NCI-H1930 (cell line): ENCODE data around the gene GGPS1.
"Not testable (repeated sequence)": the region's sequence is repeated elsewhere in the genome, so short reads cannot be mapped to it uniquely, and the experiment has no call there.

Experiments used
- DNase-seq, 2 experiments: peaks; one replicate each; lab custom pipeline; 2025; lab: John Stamatoyannopoulos, UW

Gene GGPS1

DNA sequence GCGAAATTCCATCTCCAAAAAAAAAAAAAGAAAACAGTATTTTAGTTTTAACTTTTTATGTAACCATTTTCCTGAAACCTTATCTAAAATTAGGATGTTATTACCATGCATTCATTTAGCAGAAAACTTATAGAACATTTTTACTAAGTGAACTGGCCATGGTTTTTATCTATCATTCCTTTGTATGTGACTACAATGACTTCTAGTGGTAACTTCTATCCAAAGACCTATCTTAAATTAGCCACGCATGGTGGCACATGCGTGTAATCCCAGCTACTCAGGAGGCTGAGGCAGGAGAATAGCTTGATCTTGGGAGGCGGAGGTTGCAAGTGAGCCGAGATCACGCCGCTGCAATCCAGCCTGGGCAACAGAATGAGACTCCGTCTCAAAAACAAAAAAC, 11.4 kb downstream of the GGPS1 start:
- no peak for DNase-seq

DNA sequence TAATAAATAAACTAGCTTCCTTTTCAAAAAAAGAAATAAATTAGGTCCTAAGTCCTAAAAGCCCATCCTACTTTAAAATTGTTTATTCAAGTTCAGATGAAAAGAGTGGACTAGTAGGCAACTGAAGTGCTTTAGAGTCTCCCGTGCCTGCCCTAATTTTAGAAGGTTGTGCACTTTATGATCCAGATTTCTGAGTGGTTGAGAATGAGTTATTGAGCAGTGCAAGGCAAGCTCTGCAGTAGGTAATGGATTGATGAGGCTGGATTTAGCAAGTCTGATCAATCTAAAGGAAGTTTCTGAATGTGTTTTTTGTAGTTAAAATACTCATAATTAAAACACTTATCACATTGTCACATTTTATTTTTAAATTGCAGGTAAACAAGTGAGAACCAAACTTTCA, 13.0 kb downstream of the GGPS1 start:
- DNase-seq: no peak

DNA sequence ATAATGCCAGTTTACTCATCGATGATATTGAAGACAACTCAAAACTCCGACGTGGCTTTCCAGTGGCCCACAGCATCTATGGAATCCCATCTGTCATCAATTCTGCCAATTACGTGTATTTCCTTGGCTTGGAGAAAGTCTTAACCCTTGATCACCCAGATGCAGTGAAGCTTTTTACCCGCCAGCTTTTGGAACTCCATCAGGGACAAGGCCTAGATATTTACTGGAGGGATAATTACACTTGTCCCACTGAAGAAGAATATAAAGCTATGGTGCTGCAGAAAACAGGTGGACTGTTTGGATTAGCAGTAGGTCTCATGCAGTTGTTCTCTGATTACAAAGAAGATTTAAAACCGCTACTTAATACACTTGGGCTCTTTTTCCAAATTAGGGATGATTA, 13.7 kb downstream of the GGPS1 start:
- DNase-seq: no peak

DNA sequence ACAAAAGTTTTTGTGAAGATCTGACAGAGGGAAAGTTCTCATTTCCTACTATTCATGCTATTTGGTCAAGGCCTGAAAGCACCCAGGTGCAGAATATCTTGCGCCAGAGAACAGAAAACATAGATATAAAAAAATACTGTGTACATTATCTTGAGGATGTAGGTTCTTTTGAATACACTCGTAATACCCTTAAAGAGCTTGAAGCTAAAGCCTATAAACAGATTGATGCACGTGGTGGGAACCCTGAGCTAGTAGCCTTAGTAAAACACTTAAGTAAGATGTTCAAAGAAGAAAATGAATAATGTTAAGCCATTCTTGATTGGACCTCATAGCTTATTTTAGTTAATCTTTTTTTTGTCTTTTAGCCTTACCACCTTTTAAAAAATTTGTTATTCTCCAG, 14.1 kb downstream of the GGPS1 start:
- DNase-seq: no peak

- no peak for DNase-seq
Observed at GRCh38 chr1:235343726-235344125, 15.4 kb downstream of the GGPS1 start.

DNA sequence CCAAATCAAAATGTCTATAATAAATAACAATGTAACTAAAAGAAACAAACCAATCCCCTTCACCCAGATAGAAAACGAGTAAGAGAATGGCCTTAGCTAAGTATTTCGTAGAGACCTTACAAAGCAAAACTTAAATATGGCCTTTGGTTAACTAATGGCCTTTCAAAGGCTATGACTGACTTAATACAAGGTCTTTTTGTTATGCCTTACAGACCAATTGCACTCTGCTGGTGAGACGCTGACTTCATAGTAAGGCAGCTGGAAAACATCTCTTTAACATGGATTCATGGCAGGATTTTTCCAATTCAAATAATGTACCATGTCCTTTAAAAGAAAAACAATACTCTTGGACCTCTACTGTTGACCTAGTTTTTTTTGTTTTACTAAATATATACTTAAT, 23.1 kb downstream of the GGPS1 start:
- DNase-seq: no peak

GRCh38 chr1:235351898-235352297, 23.5 kb downstream of the GGPS1 start:
- no peak for DNase-seq

- no peak for DNase-seq
Observed at GRCh38 chr1:235357485-235358373, 29.4 kb downstream of the GGPS1 start.

- no peak for DNase-seq
Observed at GRCh38 chr1:235358899-235359298, 30.5 kb downstream of the GGPS1 start.

- DNase-seq: not testable (repeated sequence)
Observed at GRCh38 chr1:235364189-235364588, 35.8 kb downstream of the GGPS1 start.

GRCh38 chr1:235366286-235366685, 37.9 kb downstream of the GGPS1 start:
- DNase-seq: no peak

DNA sequence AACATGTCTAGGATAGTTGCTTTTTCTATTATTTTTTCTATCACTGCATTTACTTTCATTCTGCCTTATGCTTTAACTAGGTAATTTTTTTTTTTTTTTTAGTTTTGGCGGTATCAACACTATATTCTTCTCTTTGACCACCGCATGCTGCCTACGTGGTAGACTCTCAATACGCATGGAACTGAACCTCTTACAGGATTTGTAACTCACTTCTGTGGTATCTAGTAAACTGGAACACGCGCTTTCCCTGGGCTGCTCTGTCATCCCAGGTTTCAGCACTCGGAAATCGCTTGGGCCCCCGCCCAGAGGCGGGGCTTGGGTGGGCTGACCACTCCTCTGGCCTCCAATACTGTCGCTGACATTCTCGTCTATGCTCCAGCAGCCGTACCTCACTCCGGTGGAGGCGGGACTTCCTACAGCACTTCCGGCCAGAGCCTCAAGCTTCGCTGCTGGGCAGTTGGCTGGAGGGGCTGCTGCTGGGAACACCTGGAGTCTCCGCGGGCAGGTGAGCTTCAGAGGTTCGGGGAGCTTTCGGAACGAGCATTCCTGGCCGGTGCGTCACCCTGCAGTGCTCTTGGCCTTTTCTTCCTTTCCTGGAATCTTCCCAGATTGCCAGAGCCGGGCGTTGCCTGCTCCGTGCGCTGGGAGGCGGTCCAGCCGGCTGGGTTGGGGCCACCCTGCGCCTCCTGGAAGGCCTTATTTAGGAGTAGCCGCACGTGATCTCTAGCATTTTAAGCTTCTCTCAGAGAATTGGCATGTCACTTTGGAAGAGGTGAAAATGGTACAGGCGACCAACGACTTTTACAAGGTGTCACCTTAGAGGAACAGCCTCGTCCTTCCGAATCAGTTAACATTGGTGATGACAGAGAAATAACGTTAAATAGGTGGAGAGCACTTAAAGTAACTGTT, 38.9 kb downstream of the GGPS1 start, which contains the start of gene TBCE:
TBCE (plus strand) TSS at position 428 of the 909 bp plus-strand sequence. CDS start 12,623 bp downstream, outside the sequence.
- DNase-seq: peak; percentile 93 to 96

GRCh38 chr1:235368428-235368827, 40.1 kb downstream of the GGPS1 start:
- no peak for DNase-seq

DNA sequence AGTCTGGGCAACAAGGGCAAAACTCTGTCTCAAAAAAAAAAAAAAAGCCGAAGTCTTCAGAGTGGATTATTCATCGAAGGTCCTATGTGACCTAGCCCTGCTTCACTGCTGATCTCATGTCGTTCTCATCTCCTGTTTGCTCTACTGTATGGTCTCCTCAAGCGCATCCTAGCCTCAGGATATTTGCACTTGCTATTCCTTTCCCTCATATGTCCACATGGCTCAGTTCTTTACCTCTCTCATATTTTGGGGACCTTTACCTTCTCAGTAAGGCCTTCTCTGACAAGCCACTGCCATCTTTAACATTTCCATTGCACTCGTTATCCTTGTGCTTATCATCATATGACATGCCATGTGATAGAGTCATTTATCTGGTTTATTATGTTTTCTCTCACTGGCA, 41.4 kb downstream of the GGPS1 start:
- DNase-seq: no peak

DNA sequence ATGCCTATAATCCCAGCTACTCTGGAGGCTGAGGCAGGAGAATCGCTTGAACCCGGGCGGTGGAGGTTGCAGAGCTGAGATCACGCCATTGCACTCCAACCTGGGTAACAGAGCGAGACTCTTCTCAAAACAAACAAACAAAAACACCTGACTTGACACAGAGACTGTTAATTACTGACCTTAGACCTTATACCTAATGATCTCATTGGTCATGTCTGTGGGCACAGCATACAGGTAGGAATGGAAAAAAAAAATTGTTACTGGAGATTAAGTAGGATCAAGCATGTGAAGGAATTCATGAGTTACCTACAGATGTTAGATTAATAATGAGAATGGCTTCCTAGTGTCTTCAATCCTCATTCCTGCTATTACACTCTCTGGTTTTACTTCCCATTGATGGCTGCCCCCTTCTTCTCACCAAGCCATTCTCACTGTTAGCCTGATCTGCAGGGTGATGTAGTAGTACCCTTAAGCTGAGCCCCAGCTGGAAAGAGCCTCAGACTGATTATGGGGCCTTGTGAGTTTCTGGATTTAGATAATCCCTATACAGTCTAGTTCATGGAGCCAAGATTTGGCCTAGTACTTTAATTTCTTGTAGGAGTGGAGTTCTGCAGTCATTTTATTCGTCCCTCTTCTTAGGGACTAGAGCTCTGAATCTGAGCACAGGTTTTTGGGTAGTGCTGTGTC, 47.7 kb downstream of the GGPS1 start:
- DNase-seq: no peak

DNA sequence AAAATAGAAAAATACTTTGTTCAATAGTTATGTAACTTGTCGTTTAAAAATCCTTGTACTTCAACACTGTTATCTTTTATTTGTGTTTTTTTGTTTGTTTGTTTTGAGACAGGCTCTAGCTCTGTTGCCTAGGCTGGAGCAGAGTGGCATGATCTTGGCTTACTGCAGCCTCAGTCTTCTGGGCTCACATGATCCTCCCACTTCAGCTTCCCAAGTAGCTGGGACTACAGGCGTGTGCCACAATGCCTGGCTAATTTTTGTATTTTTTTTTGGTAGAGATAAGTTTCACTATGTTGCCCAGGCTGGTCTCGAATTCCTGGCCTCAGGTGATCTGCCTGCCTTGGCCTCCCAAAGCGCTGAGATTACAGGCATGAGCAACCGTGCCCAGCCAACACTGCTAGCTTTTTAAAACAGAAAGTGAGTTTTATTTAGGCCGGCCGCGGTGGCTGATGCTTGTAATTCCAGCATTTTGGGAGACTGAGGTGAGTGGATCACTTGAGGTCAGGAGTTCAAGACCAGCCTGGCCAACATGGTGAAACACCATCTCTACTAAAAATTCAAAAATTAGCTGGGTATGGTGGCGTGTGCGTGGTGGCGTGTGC, 49.9 kb downstream of the GGPS1 start:
- not testable (repeated sequence) for DNase-seq

- not testable (repeated sequence) for DNase-seq
Observed at GRCh38 chr1:235381955-235382739, 53.8 kb downstream of the GGPS1 start.

DNA sequence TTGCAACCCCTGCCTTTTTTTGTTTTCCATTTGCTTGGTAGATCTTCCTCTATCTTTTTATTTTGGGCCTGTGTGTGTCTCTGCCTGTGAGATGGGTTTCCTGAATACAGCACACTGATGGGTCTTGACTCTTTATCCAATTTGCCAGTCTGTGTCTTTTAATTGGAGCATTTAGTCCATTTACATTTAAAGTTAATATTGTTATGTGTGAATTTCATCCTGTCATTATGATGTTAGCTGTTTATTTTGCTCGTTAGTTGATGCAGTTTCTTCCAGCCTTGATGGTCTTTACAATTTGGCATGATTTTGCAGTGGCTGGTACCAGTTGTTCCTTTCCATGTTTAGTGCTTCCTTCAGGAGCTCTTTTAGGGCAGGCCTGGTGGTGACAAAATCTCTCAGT, 57.3 kb downstream of the GGPS1 start:
- not testable (repeated sequence) for DNase-seq

GRCh38 chr1:235391874-235392273, 63.5 kb downstream of the GGPS1 start:
- no peak for DNase-seq
